Testis (tissue), 2 donors: ENCODE data around the gene ME2.

Experiments used
- POLR2A ChIP-seq: fragments of 450-650 bp; IDR thresholded peaks from one replicate; pipeline ENCODE4 v1.6.1; 2017; ENCODE audit warnings: antibody characterized with exemption, mild to moderate bottlenecking, moderate library complexity
- TF ChIP-seq, protein P1 (sequence below), 3 experiments: fragments of 450-650 bp in 2 of 3; fragments of 200-600 bp in 1 of 3; sonication (generic) in 1 of 3; IDR thresholded peaks; one replicate each; pipeline ENCODE4 v1.5.1; 2016 to 2019; ENCODE audit warnings: antibody characterized with exemption in 3 of 3, mild to moderate bottlenecking in 2 of 3, moderate library complexity in 1 of 3

DNA sequence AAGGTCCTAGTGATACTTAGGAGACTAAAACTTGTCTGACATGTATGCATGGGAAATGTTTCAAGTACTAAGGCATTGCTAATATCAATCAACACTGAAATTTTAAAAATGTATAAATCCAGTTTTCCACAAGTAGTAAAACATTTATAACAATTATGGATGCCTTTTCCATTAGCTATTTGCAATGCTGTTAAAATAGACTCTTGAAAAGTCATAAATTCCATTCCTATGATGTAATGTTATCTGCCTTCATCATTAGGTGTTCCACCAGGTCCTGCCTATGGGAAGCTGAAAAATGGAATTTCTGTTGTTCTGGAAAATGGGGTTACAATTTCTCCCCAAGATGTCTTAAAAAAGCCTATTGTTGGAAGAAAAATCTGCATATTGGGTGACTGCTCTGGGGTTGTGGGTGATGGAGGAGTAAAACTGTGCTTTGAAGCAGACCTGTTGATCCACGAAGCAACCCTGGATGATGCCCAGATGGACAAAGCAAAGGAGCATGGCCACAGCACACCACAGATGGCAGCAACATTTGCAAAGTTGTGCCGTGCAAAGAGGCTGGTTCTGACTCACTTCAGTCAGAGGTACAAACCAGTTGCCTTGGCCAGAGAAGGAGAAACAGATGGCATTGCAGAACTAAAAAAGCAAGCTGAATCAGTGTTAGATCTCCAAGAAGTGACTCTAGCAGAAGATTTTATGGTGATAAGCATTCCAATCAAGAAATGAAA, 107.6 kb downstream of the ME2 start:
- TF ChIP-seq, protein P1, sequence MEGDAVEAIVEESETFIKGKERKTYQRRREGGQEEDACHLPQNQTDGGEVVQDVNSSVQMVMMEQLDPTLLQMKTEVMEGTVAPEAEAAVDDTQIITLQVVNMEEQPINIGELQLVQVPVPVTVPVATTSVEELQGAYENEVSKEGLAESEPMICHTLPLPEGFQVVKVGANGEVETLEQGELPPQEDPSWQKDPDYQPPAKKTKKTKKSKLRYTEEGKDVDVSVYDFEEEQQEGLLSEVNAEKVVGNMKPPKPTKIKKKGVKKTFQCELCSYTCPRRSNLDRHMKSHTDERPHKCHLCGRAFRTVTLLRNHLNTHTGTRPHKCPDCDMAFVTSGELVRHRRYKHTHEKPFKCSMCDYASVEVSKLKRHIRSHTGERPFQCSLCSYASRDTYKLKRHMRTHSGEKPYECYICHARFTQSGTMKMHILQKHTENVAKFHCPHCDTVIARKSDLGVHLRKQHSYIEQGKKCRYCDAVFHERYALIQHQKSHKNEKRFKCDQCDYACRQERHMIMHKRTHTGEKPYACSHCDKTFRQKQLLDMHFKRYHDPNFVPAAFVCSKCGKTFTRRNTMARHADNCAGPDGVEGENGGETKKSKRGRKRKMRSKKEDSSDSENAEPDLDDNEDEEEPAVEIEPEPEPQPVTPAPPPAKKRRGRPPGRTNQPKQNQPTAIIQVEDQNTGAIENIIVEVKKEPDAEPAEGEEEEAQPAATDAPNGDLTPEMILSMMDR (IDR thresholded peaks at IDR 0.05) = no peak
- no peak for TF ChIP-seq POLR2A
